Uterus (tissue), 4 donors: ENCODE measurements around the gene MED19. TPM values are rescaled to one million over a fixed set of nuclear protein-coding genes. Genes with fewer than 3 reads are reported as not detected.
"Not testable (repeated sequence)": the region's sequence is repeated elsewhere in the genome, so short reads cannot be mapped to it uniquely, and the experiment has no call there.

Experiments used
- DNase-seq, 2 donors: peaks; one replicate each; pipeline ENCODE4 v3.0.0-alpha.2; 2019 to 2020
- H3K27ac ChIP-seq, 2 donors: fragments of 200-600 bp; sonication (generic); 1 replicate in 1 of 2; 2 replicates in 1 of 2; pipeline ENCODE4 v1.5.1; 2016 to 2018
- H3K27me3 ChIP-seq, 2 donors: fragments of 200-600 bp; sonication (generic); one replicate each; pipeline ENCODE4 v1.5.1; 2018 to 2019; ENCODE audit warnings: control low read depth in 1 of 2
- H3K36me3 ChIP-seq, 2 donors: fragments of 200-600 bp; sonication (generic); one replicate each; pipeline ENCODE4 v1.5.1; 2019; ENCODE audit warnings: control low read depth in 1 of 2
- H3K4me1 ChIP-seq, 2 donors: fragments of 200-600 bp; sonication (generic); one replicate each; pipeline ENCODE4 v1.5.1; 2018 to 2019; ENCODE audit warnings: control low read depth in 1 of 2
- H3K4me3 ChIP-seq, 2 donors: fragments of 200-600 bp; sonication (generic); 1 replicate in 1 of 2; 2 replicates in 1 of 2; pipeline ENCODE4 v1.5.1; 2018 to 2019; ENCODE audit warnings: mild to moderate bottlenecking in 1 of 2
- H3K9me3 ChIP-seq, 2 donors: fragments of 200-600 bp; sonication (generic); one replicate each; pipeline ENCODE4 v1.5.1; 2019; ENCODE audit warnings: control low read depth in 1 of 2
- CTCF ChIP-seq, 4 experiments: fragments of 200-600 bp in 2 of 4; fragments of 450-650 bp in 2 of 4; sonication (generic) in 2 of 4; IDR thresholded peaks; one replicate each; pipeline ENCODE4 v1.5.1; 2016 to 2019; ENCODE audit warnings: antibody characterized with exemption in 4 of 4, mild to moderate bottlenecking in 2 of 4, moderate library complexity in 1 of 4
- POLR2A ChIP-seq, 2 donors: fragments of 450-650 bp; IDR thresholded peaks; one replicate each; pipeline ENCODE4 v1.6.1; 2016; ENCODE audit warnings: antibody characterized with exemption in 2 of 2, mild to moderate bottlenecking in 1 of 2, moderate library complexity in 1 of 2
- intact Hi-C: fragments of 100-400 bp; cut with DNase I; formaldehyde crosslinking; loops from one replicate; pipeline ENCODE4 v1.15.1; 2023; ENCODE audit warnings: low total_unique reads
- total RNA-seq, 4 donors: library from RNA; depleted of rRNA in 3 of 4; stranded (reverse); fragments of >200 nt in 3 of 4; gene quantifications; one replicate each; pipeline versions ENCODE4 v1.1.0 to v1.2.4, GENCODE V29; 2014 to 2023
- donor health status: DM: yes; HTN: yes; CAD: no.

The MED19 gene
- total RNA-seq, 4 donors from 2014 or later, result 5.9 to 11.3 (median 9.1) TPM

- TF ChIP-seq CTCF (IDR thresholded peaks at IDR 0.05) (no peak), POLR2A (IDR thresholded peaks at IDR 0.05) (no peak)
- Histone ChIP-seq H3K9me3 (no peaks in the 10 kb centered on the region), H3K4me3 (no peak overlapping the region), H3K27ac (no peak overlapping the region), H3K27me3 (no peaks in the 10 kb centered on the region), H3K4me1 (no peaks in the 10 kb centered on the region), H3K36me3 (no peaks in the 10 kb centered on the region)
- DNase-seq, result no peak
- intact Hi-C loops, result no loop called here
Observed at GRCh38 chr11:57704932-57705331, 7.1 kb downstream of the MED19 start.

GRCh38 chr11:57703341-57703740 lies 8.7 kb downstream of the MED19 start:
- Histone ChIP-seq H3K4me3 (no peak overlapping the region), H3K27ac (no peak overlapping the region), H3K36me3 (no peaks in the 10 kb centered on the region), H3K27me3 (no peaks in the 10 kb centered on the region), H3K9me3 (no peaks in the 10 kb centered on the region), H3K4me1 (no peaks in the 10 kb centered on the region)
- no peak for TF ChIP-seq POLR2A (IDR thresholded peaks at IDR 0.05)
- no peak for TF ChIP-seq CTCF (IDR thresholded peaks at IDR 0.05)
- no peak for DNase-seq
- intact Hi-C loops, result no loop called here

- DNase-seq, result no peak
- Histone ChIP-seq H3K4me1 (no peaks in the 10 kb centered on the region), H3K9me3 (no peaks in the 10 kb centered on the region), H3K4me3 (no peak overlapping the region), H3K27ac (no peak overlapping the region), H3K36me3 (no peaks in the 10 kb centered on the region), H3K27me3 (no peaks in the 10 kb centered on the region)
- no peak for TF ChIP-seq CTCF (IDR thresholded peaks at IDR 0.05)
- intact Hi-C loops, result no loop called here
Observed at GRCh38 chr11:57700425-57700824, 11.6 kb downstream of the MED19 start.

GRCh38 chr11:57699813-57700212 lies 12.2 kb downstream of the MED19 start:
- H3K27ac ChIP-seq, result no peak overlapping the region
- H3K4me1 ChIP-seq, result no peaks in the 10 kb centered on the region
- intact Hi-C loops, result no loop called here
- TF ChIP-seq CTCF (IDR thresholded peaks at IDR 0.05) (no peak), POLR2A (IDR thresholded peaks at IDR 0.05) (no peak)
- H3K27me3 ChIP-seq, result no peaks in the 10 kb centered on the region
- H3K36me3 ChIP-seq, result no peaks in the 10 kb centered on the region
- H3K9me3 ChIP-seq, result no peaks in the 10 kb centered on the region
- DNase-seq, result no peak
- no peak overlapping the region for H3K4me3 ChIP-seq

GRCh38 chr11:57698843-57699365 lies 13.1 kb downstream of the MED19 start:
- H3K27me3 ChIP-seq, result no peaks in the 10 kb centered on the region
- intact Hi-C loops, result no loop called here
- H3K9me3 ChIP-seq, result no peaks in the 10 kb centered on the region
- H3K4me3 ChIP-seq, result no peak overlapping the region
- TF ChIP-seq CTCF (IDR thresholded peaks at IDR 0.05) (no peak), POLR2A (IDR thresholded peaks at IDR 0.05) (no peak)
- H3K4me1 ChIP-seq, result no peaks in the 10 kb centered on the region
- no peak overlapping the region for H3K27ac ChIP-seq
- no peaks in the 10 kb centered on the region for H3K36me3 ChIP-seq
- no peak for DNase-seq

- H3K27me3 ChIP-seq, H3K4me1 ChIP-seq, H3K4me3 ChIP-seq, H3K27ac ChIP-seq, H3K36me3 ChIP-seq, H3K9me3 ChIP-seq, intact Hi-C loops, DNase-seq: not testable (repeated sequence)
Observed at GRCh38 chr11:57690474-57690873, 21.5 kb downstream of the MED19 start.
